Neural cell (in vitro differentiated cells): Measurements from ENCODE around the gene TMEM220. TPM values are rescaled to one million over a fixed set of nuclear protein-coding genes. Genes with fewer than 3 reads are reported as not detected.

Source experiments
- H2AFZ ChIP-seq: fragments of 200-600, 300-800 bp; sonication (generic), shearing (Covaris generic); 2 replicates; pipeline ENCODE4 v1.6.0; 2014; ENCODE audit warnings: low read depth, mild to moderate bottlenecking, antibody characterized with exemption, low read length, moderate library complexity
- H3F3A ChIP-seq: fragments of 200-600 bp; shearing (Covaris generic); 2 replicates; pipeline ENCODE4 v1.6.1; 2016; ENCODE audit warnings: mild to moderate bottlenecking, moderate library complexity, mixed read lengths, antibody characterized with exemption, low read length; ENCODE audit not compliant: insufficient read depth, poor library complexity, severe bottlenecking
- H3K27ac ChIP-seq: fragments of 200-600, 300-800 bp; sonication (generic), shearing (Covaris generic); 2 replicates; pipeline ENCODE4 v1.5.1; 2014; ENCODE audit warnings: mild to moderate bottlenecking, low read length, moderate library complexity
- H3K27me3 ChIP-seq: fragments of 300-800, 200-600 bp; sonication (generic), shearing (Covaris generic); 2 replicates; pipeline ENCODE4 v1.6.0; 2014; ENCODE audit warnings: mild to moderate bottlenecking, low read depth, low read length, moderate library complexity; ENCODE audit not compliant: insufficient read depth
- H3K36me3 ChIP-seq: fragments of 300-800, 200-600 bp; sonication (generic), shearing (Covaris generic); 2 replicates; pipeline ENCODE4 v1.5.1; 2014; ENCODE audit warnings: mild to moderate bottlenecking, antibody characterized with exemption, low read length, moderate library complexity; ENCODE audit not compliant: insufficient read depth
- H3K4me2 ChIP-seq: fragments of 300-800, 200-600 bp; sonication (generic), shearing (Covaris generic); 2 replicates; pipeline ENCODE4 v1.6.0; 2014; ENCODE audit warnings: mild to moderate bottlenecking, low read length
- H3K4me3 ChIP-seq: fragments of 300-800, 200-600 bp; sonication (generic), shearing (Covaris generic); 2 replicates; pipeline ENCODE4 v1.5.1; 2014; ENCODE audit warnings: mild to moderate bottlenecking, low read length, moderate library complexity
- H3K79me2 ChIP-seq: fragments of 200-600 bp; shearing (Covaris generic); replicated peaks from 2 replicates; pipeline ENCODE4 v1.6.0; 2014; ENCODE audit warnings: mild to moderate bottlenecking, low read length, moderate library complexity; ENCODE audit not compliant: insufficient read depth
- H3K9ac ChIP-seq: fragments of 300-800, 200-600 bp; sonication (generic), shearing (Covaris generic); 2 replicates; pipeline ENCODE4 v1.6.1; 2016; ENCODE audit warnings: mild to moderate bottlenecking, low read length, mixed read lengths
- H3K9me2 ChIP-seq: fragments of 200-600 bp; shearing (Covaris generic); 2 replicates; pipeline ENCODE4 v1.6.1; 2016; ENCODE audit warnings: mild to moderate bottlenecking, low read length, mixed read lengths; ENCODE audit not compliant: insufficient read depth
- H3K9me3 ChIP-seq: fragments of 200-600, 300-800 bp; sonication (generic), shearing (Covaris generic); 2 replicates; pipeline ENCODE4 v1.6.1; 2016; ENCODE audit warnings: mild to moderate bottlenecking, mixed run types, low read length, moderate library complexity, mixed read lengths
- H4K20me1 ChIP-seq: fragments of 200-600 bp; shearing (Covaris generic); 2 replicates; pipeline ENCODE4 v1.6.1; 2016; ENCODE audit warnings: mild to moderate bottlenecking, mixed run types; ENCODE audit not compliant: insufficient read depth
- CTCF ChIP-seq: fragments of 450-650 bp; IDR thresholded peaks from 2 replicates; pipeline ENCODE4 v1.5.1; 2014; ENCODE audit warnings: antibody characterized with exemption, mild to moderate bottlenecking, moderate library complexity; ENCODE audit not compliant: poor library complexity, severe bottlenecking
- EP300 ChIP-seq: fragments of 450-650 bp; conservative IDR thresholded peaks from 2 replicates; pipeline ENCODE4 v1.6.1; 2014; ENCODE audit warnings: antibody characterized with exemption, mild to moderate bottlenecking, moderate library complexity; ENCODE audit not compliant: poor library complexity, severe bottlenecking
- EZH2 ChIP-seq: fragments of 200-600, 300-800 bp; shearing (Covaris generic), sonication (generic); IDR thresholded peaks from 2 replicates; pipeline ENCODE4 v1.6.1; 2014; ENCODE audit warnings: antibody characterized with exemption, low read length, borderline replicate concordance, mild to moderate bottlenecking; ENCODE audit not compliant: insufficient read depth, poor library complexity, severe bottlenecking
- MXI1 ChIP-seq: fragments of 450-650 bp; conservative IDR thresholded peaks from 2 replicates; pipeline ENCODE4 v1.6.1; 2014; ENCODE audit warnings: antibody characterized with exemption, mild to moderate bottlenecking; ENCODE audit not compliant: poor library complexity, severe bottlenecking
- POLR2AphosphoS5 ChIP-seq: IDR thresholded peaks from 2 replicates; pipeline ENCODE4 v1.6.1; 2012
- RAD21 ChIP-seq: fragments of 450-650 bp; conservative IDR thresholded peaks from 2 replicates; pipeline ENCODE4 v1.6.1; 2014; ENCODE audit warnings: antibody characterized with exemption, mild to moderate bottlenecking, moderate library complexity
- REST ChIP-seq: IDR thresholded peaks from 2 replicates; pipeline ENCODE4 v1.6.1; 2012; ENCODE audit warnings: borderline replicate concordance
- SMC3 ChIP-seq: fragments of 450-650 bp; conservative IDR thresholded peaks from 2 replicates; pipeline ENCODE4 v1.6.1; 2014; ENCODE audit warnings: antibody characterized with exemption, mild to moderate bottlenecking, moderate library complexity; ENCODE audit not compliant: poor library complexity
- TAF1 ChIP-seq: IDR thresholded peaks from 2 replicates; pipeline ENCODE4 v1.6.1; 2012; ENCODE audit warnings: low read depth
- polyA plus RNA-seq: library from polyadenylated mRNA; depleted of rRNA; stranded (reverse); fragments of >200 nt; gene quantifications from 2 replicates; pipeline ENCODE4 v1.2.3, GENCODE V29; 2014

TMEM220 gene
- polyA plus RNA-seq, 1 donor from 2014 or later = not detected

GRCh38 chr17:10705727-10706126, 24.1 kb downstream of the TMEM220 start:
- Histone ChIP-seq H3K27me3 (no peaks in the 10 kb centered on the region), H3K9ac (no peak overlapping the region), H3K4me2 (no peak overlapping the region), H4K20me1 (no peaks in the 10 kb centered on the region), H3K9me2 (no peaks in the 10 kb centered on the region), H3F3A (no peaks in the 10 kb centered on the region), H3K4me3 (no peak overlapping the region), H3K79me2 (peaks cover 5% of the 10 kb centered on the region), H2AFZ (no peak overlapping the region), H3K9me3 (no peaks in the 10 kb centered on the region), H3K36me3 (peaks cover 1% of the 10 kb centered on the region), H3K27ac (no peak overlapping the region)
- no peak for TF ChIP-seq RAD21
- TF ChIP-seq MXI1 = no peak
- no peak for TF ChIP-seq TAF1
- no peak for TF ChIP-seq EP300
- no peak for TF ChIP-seq REST
- no peak for TF ChIP-seq SMC3
- no peak for TF ChIP-seq EZH2
- TF ChIP-seq POLR2AphosphoS5 = no peak

GRCh38 chr17:10702574-10702973, 27.2 kb downstream of the TMEM220 start:
- H4K20me1 ChIP-seq = no peaks in the 10 kb centered on the region
- H2AFZ ChIP-seq = no peak overlapping the region
- no peak overlapping the region for H3K27ac ChIP-seq
- H3K4me3 ChIP-seq = no peak overlapping the region
- TF ChIP-seq RAD21 (no peak), EP300 (no peak), CTCF (no peak), REST (no peak), SMC3 (no peak), POLR2AphosphoS5 (no peak), MXI1 (no peak), TAF1 (no peak), EZH2 (no peak)
- H3K27me3 ChIP-seq = no peaks in the 10 kb centered on the region
- H3K79me2 ChIP-seq = peaks cover 17% of the 10 kb centered on the region
- no peak overlapping the region for H3K9ac ChIP-seq
- no peaks in the 10 kb centered on the region for H3K9me3 ChIP-seq
- H3K36me3 ChIP-seq = no peaks in the 10 kb centered on the region
- no peaks in the 10 kb centered on the region for H3K9me2 ChIP-seq
- H3K4me2 ChIP-seq = no peak overlapping the region
- H3F3A ChIP-seq = no peaks in the 10 kb centered on the region
